Hematopoietic multipotent progenitor cell (in vitro differentiated cells): ENCODE data around the gene MYL12B. TPM values are rescaled to one million over a fixed set of nuclear protein-coding genes. Genes with fewer than 3 reads are reported as not detected.
"Not testable (repeated sequence)": the region's sequence is repeated elsewhere in the genome, so short reads cannot be mapped to it uniquely, and the experiment has no call there.

Experiments used
- DNase-seq, 3 donors: peaks; one replicate each; pipeline ENCODE4 v3.0.0-alpha.2; 2011 to 2015; ENCODE audit warnings: low read depth in 2 of 3, low spot score in 2 of 3
- total RNA-seq: library from RNA; depleted of rRNA; stranded (reverse); fragments of >200 nt; gene quantifications from one replicate; pipeline ENCODE4 v1.2.3, GENCODE V29; 2012

The MYL12B gene
- total RNA-seq: 141 TPM

- peak; percentile 80 to 92 (median 88) for DNase-seq
Measured at GRCh38 chr18:3261373-3262233, at the start of gene MYL12B. Gene MYL12B, plus strand, starts transcription at chr18:3262133. Its CDS starts 10,766 bp downstream, at chr18:3272899.

- DNase-seq: no peak
Measured at GRCh38 chr18:3212657-3213056, 49.3 kb upstream of the MYL12B start.

- DNase-seq: peak; percentile 2 to 78 (median 64)
Measured at GRCh38 chr18:3213300-3214059, 48.5 kb upstream of the MYL12B start.

GRCh38 chr18:3214855-3215637 is 46.9 kb upstream of the MYL12B start:
- no peak for DNase-seq

GRCh38 chr18:3216987-3217386 is 44.9 kb upstream of the MYL12B start:
- DNase-seq: no peak

GRCh38 chr18:3217948-3218647 is 43.8 kb upstream of the MYL12B start:
- DNase-seq: no peak

GRCh38 chr18:3218819-3219218 is 43.1 kb upstream of the MYL12B start:
- DNase-seq: no peak

- no peak for DNase-seq
Measured at GRCh38 chr18:3219241-3219630, 42.7 kb upstream of the MYL12B start.

GRCh38 chr18:3219631-3220335 is 42.1 kb upstream of the MYL12B start, which contains the start of gene MYOM1:
Gene MYOM1, minus strand, starts transcription at chr18:3219968. Its CDS starts 4,745 bp downstream, at chr18:3215223.
- DNase-seq: no peak

GRCh38 chr18:3220868-3221267 is 41.1 kb upstream of the MYL12B start:
- not testable (repeated sequence) for DNase-seq

GRCh38 chr18:3221496-3221895 is 40.4 kb upstream of the MYL12B start:
- no peak for DNase-seq

- DNase-seq: peak in 1 of 3 donors; percentile 4
Measured at GRCh38 chr18:3223356-3223755, 38.6 kb upstream of the MYL12B start.

GRCh38 chr18:3224223-3224622 is 37.7 kb upstream of the MYL12B start:
- DNase-seq: no peak

GRCh38 chr18:3225588-3225987 is 36.3 kb upstream of the MYL12B start:
- DNase-seq: no peak

GRCh38 chr18:3226048-3226447 is 35.9 kb upstream of the MYL12B start:
- DNase-seq: no peak

- DNase-seq: peak in 1 of 3 donors; percentile 24
Measured at GRCh38 chr18:3230401-3231334, 31.3 kb upstream of the MYL12B start.

- no peak for DNase-seq
Measured at GRCh38 chr18:3233004-3233403, 28.9 kb upstream of the MYL12B start.

- no peak for DNase-seq
Measured at GRCh38 chr18:3233433-3234168, 28.3 kb upstream of the MYL12B start.
